Measurements from ENCODE around the gene EML6.
"Not testable (repeated sequence)": the region's sequence is repeated elsewhere in the genome, so short reads cannot be mapped to it uniquely, and the experiment has no call there.

Gene EML6

GRCh38 chr2:54803783-54804751 is 80.6 kb downstream of the EML6 start:
- DNase-seq (ENCODE audit: low read depth in 2 of 2) = no peak

DNA sequence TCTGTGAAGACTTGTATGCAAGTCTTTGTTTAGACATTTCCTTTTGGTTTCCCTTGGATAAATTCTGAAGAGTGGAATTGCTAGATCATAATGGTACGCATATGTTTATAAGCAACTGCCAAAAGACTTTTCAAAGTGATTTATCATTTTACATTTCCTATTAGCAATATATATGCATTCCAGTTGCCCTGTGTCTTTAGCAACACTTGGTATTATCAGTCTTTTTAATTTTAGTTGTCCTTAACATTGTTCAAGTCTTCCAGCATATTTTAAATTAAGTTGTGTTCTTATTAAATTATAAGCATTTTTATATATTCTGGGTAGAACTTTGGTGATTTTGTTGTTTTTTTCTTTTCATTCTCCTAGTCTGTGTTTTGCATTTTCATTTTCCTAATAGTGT is 81.8 kb downstream of the EML6 start:
- DNase-seq (ENCODE audit: low read depth in 2 of 2) = no peak

- no peak for DNase-seq (ENCODE audit: low read depth in 2 of 2)
These were observed 83.5 kb downstream of the EML6 start for GRCh38 chr2:54806975-54807374.

DNA sequence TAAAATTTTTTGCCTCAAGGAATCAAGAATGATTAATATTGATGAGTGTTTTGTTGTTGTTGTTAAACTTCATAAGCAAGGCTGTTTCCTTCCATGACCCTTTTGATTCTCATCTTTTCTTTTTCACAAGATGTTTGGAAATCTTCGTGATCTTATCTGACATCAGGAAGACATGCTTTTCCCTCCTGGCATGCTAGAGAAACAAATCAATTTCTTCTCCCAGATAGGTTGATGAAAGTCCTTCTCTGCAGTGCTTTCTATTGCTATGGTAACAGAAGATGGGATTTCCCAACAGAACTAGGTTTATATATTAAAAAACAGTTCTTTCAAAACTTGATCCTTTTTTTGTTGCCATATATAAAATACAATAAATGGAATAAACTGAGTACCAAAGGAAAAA is 85.2 kb downstream of the EML6 start:
- DNase-seq (ENCODE audit: low read depth in 2 of 2) = no peak

DNA sequence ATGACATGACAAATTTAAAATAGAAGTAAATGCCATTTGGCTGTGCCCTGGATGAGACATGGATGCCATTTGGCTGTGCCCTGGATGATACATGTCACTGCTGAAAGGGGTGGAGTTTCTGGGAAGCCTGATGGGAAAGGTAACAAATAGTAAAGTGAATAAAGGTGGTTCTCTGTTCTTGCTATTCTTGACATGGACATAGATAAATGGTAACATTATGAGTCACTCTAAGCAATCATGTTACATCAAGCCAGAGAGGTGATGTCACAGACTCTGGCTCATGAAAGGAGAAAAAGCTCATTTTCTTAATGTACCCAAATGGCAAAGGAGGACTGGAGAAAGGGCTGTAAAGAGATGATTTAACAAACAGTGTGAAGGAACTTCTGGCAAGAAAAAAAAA is 86.4 kb downstream of the EML6 start:
- DNase-seq (ENCODE audit: low read depth in 2 of 2) = no peak

DNA sequence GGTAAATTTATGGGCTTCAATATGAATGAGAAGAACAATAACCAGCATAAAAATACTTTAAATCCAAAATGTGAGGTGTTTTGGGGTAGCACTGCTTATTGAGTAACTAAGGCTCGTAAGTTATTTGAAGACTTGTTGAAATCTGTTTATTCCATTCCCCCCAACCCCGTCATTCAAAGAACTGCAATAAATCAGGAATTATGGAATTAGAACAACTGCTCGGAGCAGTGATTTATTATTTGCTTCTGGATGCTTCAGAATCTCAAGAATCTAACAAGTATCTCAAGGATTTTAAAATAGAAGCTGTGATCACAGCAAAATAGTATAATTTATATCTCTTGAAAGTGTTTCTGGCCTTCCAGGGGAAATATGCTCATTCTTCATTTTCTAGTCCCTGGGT is 86.8 kb downstream of the EML6 start:
- DNase-seq (ENCODE audit: low read depth in 2 of 2) = no peak

- no peak for DNase-seq (ENCODE audit: low read depth in 2 of 2)
These were observed 90.1 kb downstream of the EML6 start for GRCh38 chr2:54813584-54813983.

DNA sequence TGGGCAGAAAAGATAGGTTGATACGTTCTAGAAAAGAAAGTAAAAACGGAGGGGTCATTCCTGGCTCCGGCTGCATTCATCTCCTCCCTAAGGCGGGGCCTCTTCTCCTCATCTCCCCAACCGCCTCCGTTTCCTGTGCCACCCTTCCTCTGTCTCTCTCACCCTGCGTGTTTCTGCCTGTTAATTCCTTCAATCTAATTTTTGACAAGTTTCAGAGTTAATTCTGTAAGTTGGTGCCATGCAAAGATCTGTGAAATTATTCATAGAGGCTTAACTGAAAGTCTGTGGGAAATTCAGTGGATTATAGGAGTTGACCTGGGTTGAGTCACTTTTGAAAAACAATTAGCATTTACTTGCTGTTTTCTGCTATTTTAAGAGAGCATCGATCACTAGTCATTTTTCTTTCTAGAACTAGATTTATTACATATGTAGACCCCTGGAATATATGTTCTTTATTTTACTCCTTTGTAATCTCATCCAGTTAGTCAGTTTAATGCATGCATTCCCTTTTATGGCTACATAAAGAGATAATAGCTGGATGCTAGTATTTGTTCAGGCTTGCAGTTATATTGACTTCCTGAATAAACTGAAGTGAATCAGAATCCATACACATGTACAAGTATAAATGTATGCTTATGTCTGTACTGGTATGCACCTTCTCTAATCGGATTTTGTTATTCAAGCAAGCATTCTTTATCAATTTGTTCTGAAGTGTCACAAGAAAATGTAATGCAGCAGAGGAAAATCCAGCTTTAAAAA is 91.1 kb downstream of the EML6 start:
- DNase-seq (ENCODE audit: low read depth in 2 of 2) = no peak

DNA sequence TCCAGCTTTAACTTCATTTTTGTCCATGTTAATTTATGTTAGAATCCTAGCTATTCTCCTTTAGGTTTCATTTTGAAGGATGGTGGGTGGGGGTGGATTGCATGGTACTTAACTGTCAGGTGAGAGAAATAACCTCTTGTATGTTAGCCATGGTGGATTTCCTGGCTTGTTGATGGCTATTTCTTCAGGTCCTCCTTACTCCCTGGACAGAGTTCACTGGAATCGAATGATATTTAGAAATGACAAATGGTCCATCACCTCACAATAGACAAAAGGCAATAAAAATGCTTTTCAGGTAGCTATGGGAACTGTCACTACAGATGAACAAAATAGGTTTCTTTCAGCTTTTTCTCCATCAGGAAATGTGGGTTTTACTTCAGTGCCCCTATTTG is 91.7 kb downstream of the EML6 start:
- no peak for DNase-seq (ENCODE audit: low read depth in 2 of 2)

GRCh38 chr2:54818226-54818625 is 94.8 kb downstream of the EML6 start:
- DNase-seq (ENCODE audit: low read depth in 2 of 2) = no peak

DNA sequence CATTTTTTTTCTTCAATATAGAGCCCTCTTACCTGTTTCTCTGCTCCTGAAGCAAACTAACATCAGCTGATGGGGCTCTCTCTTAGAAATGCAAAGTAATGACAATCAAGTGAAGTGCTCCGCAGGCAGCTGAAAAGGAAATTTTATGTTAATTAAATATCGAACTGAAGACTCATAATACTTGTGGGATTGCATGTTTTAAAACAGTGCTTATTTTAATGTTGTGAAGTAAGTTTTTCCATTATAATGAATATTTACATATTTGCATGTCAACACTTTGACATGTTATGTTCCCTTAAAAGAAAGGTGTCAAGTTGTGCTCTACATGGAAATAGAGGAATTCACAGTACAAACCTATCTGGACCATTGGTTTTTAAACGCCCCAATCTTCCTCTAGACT is 97.1 kb downstream of the EML6 start:
- no peak for DNase-seq (ENCODE audit: low read depth in 2 of 2)

DNA sequence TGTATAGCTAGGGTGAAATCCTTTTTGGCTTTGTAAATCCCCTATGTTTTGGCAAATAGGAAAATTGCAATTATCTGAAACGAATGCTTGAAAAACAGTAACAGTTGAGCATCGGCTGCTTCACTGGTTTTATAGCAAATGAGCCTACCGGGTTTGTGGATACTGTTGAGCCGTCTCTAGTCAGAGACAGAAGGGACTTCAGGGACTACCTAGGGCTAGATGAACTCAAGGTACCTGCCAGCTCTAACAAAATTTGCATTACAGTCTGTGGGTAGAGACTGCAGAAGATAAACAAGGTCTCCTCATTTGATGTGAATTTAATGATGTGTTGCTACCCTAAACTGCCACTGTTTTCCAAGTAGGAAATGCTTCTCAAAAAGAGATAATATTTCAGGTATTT is 101.1 kb downstream of the EML6 start:
- no peak for DNase-seq (ENCODE audit: low read depth in 2 of 2)

DNA sequence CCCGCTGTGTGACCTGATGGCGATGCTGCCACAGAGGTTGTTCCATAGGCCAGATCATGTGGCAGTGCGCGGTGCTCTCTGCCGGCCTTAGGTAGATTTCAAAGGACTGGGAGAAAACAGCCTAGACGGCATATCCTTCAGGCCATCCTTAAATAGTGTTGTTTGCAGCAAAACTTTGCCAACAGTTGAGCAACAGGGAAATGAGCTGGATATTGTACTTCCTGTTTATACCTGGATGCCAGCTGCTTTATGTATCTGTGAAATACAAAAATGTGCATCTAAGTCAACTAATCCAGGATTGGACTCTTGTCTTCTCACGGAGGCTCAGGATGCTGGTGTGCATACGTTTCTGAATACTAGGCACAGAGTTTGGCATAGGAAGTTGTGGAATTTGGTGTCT is 107.1 kb downstream of the EML6 start:
- no peak for DNase-seq (ENCODE audit: low read depth in 2 of 2)

- DNase-seq (ENCODE audit: low read depth in 2 of 2) = no peak
These were observed 108.0 kb downstream of the EML6 start for GRCh38 chr2:54831480-54831879.

DNA sequence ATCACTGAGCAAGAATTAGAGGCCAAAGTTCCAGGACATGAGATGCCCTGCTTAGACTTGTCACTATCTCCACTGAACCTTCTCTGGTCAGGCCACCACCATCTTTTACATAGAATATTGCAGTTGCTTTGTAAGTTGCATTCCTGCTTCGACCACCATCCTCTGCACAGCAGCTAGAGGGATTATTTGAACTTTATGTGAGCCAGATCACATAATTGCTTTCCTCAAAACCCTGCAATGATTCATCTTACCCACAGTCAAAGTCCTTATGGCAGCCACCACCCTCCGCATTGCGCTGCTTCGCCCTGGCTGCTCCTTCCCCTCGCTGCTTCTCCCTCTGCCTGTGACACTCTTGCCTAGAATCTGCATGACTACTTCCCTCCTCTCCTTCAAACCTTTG is 111.3 kb downstream of the EML6 start:
- DNase-seq (ENCODE audit: low read depth in 2 of 2) = no peak

DNA sequence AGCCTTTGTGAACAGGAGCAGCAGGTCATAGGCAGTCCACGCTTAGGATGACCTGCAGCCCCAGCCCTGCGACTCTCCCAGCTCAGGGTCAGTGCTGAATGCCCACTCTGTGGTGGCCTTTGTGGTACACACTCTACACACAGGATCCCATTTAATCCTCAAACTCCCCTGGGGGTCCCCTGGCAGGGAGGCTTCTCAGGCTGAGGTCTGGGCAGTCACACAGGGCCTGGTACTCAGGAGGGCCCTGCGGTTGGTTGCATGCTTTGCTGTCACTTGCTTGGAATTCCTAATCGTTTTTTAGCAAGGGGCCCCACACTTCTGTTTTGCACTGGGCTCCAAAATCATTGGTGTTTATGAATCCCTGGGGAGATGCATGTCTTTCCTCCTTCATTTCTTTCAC is 113.0 kb downstream of the EML6 start:
- DNase-seq (ENCODE audit: low read depth in 2 of 2) = no peak

DNA sequence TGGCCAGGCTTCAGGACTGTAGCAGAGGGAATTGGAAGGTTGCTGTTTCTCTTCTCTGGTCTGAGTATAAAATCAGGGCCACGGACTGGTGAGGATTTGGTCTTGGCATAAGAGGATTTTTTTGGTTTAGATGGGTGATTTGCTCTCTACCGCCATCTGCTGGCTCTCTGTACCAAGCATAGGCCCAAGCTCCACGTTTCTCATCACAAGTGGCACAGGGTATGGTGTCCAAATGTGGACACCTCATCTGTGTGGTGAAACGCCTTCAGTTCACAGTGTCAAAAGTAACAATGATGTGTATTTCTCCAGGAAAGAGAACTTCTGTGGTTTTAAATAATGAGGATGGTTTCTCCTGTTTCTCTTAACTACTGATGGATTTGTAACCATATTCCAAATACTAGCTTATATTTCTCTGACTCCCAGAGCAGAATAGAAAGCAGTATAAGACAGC is 115.1 kb downstream of the EML6 start:
- DNase-seq (ENCODE audit: low read depth in 2 of 2) = peak; percentile 4 to 21

DNA sequence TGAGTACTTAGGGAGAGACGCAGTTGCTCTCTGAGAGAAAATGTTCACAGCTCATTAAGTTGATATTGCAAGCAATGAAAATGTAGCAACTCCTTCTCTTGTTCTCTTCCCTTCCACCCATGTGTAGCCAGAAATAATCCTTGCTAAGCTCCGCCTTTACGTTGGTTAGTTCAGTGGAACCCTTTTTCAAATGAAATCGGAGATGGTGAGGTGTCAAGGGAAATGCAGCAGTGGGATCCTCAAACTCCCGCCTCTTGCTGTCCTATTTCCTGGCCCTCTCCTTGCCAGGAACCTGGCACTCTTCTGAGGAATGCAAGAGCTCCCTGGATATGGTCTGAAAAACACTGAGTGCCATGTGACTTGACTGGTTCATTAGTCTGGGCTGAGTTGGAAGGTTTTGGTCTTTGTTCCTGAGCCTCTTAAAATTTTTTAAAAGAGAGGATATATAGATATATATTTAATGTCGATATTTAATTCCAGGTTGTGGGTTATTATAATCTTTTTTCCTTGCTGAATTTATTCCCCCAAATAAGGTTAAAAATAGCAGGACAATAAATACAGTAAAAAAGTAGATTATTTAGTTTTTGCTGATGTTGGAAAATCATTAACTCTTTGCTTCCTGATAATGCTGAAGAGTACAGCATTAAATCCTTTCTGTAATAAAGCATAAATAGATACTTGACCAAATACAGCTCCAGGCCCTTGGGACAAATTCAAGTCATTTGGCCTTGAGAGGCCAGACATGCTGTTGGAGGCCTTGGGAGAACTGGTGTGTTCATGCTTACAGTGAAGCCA is 116.2 kb downstream of the EML6 start:
- DNase-seq (ENCODE audit: low read depth in 2 of 2) = no peak

- no peak for DNase-seq (ENCODE audit: low read depth in 2 of 2)
These were observed 117.4 kb downstream of the EML6 start for GRCh38 chr2:54840559-54841468.

DNA sequence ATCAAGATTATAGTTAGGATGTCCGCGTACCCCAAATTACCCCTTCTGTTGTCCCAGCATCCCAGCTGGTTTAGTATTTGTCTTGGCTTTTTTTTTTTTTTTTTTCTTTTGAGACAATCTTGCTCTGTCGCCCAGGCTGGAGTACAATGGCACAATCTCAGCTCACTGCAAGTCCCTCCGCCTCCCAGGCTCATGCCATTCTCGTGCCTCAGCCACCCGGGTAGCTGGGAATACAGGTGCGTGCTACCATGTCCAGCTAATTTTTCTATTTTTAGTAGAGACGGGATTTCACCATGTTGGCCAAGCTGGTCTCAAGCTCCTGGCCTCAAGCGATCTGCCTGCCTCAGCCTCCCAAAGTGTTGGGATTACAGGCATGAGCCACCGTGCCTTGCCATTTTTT is 118.0 kb downstream of the EML6 start:
- not testable (repeated sequence) for DNase-seq (ENCODE audit: low read depth in 2 of 2)

DNA sequence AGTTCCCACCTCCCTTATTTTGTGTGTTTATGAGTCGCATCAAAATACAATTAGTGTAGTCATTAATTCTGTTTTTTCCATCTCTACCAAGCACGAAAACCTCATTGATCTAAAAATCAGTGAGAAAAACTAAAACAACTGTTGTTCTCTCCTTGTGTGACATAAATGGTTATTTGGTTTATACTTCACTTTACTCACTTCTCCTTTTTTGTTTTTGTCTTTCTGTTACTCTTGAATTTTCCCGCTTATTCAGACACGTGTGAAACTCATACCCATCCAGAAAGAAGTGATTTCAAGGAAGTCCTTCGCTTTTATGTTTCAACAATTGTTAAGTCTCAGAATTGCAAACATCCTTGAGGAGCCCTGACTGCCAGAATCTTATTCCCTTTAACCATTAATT is 121.6 kb downstream of the EML6 start:
- DNase-seq (ENCODE audit: low read depth in 2 of 2) = no peak
